WTC11 (cell line): Measurements from ENCODE around the gene MAPKAP1. TPM values are rescaled to one million over a fixed set of nuclear protein-coding genes. Genes with fewer than 3 reads are reported as not detected.

Source experiments
- ATAC-seq: fragments of 200-7000 bp; cut with Tn5 transposase; 2 replicates; pipeline ENCODE4 v1.10.0; 2021; ENCODE audit warnings: mild to moderate bottlenecking, moderate library complexity
- CTCF ChIA-PET: fragments of 300-600 bp; sonication (Branson Sonifier 250); formaldehyde crosslinking; loops from one replicate; lab custom pipeline; 2021; ENCODE audit warnings: antibody characterized with exemption; lab: Charles Lee
- POLR2A ChIA-PET: fragments of 350-600 bp; sonication (Branson Sonifier 250); formaldehyde crosslinking; loops from one replicate; lab custom pipeline; 2021; ENCODE audit warnings: antibody characterized with exemption; lab: Charles Lee
- DNase-seq: peaks from one replicate; pipeline ENCODE4 v3.0.0; 2021; ENCODE audit warnings: low spot score
- H3K27ac Mint-ChIP-seq: 2 replicates; pipeline ENCODE4 v1.8.0; 2021; ENCODE audit warnings: mixed read lengths
- H3K27me3 Mint-ChIP-seq: 2 replicates; pipeline ENCODE4 v1.8.0; 2021; ENCODE audit warnings: low read depth, mild to moderate bottlenecking, moderate library complexity, mixed read lengths
- H3K36me3 Mint-ChIP-seq: 2 replicates; pipeline ENCODE4 v1.8.0; 2021; ENCODE audit warnings: mixed read lengths
- H3K4me1 Mint-ChIP-seq: 2 replicates; pipeline ENCODE4 v1.8.0; 2022; ENCODE audit warnings: mixed read lengths
- H3K4me3 Mint-ChIP-seq: 2 replicates; pipeline ENCODE4 v1.8.0; 2021; ENCODE audit warnings: mild to moderate bottlenecking, moderate library complexity, mixed read lengths
- H3K9me3 Mint-ChIP-seq: 2 replicates; pipeline ENCODE4 v1.8.0; 2021; ENCODE audit warnings: mixed read lengths
- AFF4 ChIP-seq: sonication (generic); formaldehyde crosslinking; IDR thresholded peaks from 2 replicates; pipeline ENCODE4 v1.8.1; 2023; ENCODE audit warnings: mild to moderate bottlenecking, missing genetic modification reagents, borderline replicate concordance
- ATF3 ChIP-seq: sonication (generic); formaldehyde crosslinking; conservative IDR thresholded peaks from 2 replicates; pipeline ENCODE4 v1.8.1; 2022; ENCODE audit warnings: mild to moderate bottlenecking, missing genetic modification reagents
- CREB1 ChIP-seq: sonication (generic); formaldehyde crosslinking; IDR thresholded peaks from 2 replicates; pipeline ENCODE4 v1.8.0; 2023; ENCODE audit warnings: mild to moderate bottlenecking, missing genetic modification reagents
- EMX1 ChIP-seq: fragments of 250-450 bp; sonication (Bioruptor Pico); IDR thresholded peaks from 2 replicates; pipeline ENCODE4 v1.8.0; 2021; ENCODE audit warnings: mild to moderate bottlenecking
- FOXK1 ChIP-seq: sonication (generic); formaldehyde crosslinking; IDR thresholded peaks from 2 replicates; pipeline ENCODE4 v1.8.0; 2022; ENCODE audit warnings: mild to moderate bottlenecking, moderate library complexity, missing genetic modification reagents
- HMGXB4 ChIP-seq: sonication (generic); formaldehyde crosslinking; IDR thresholded peaks from 2 replicates; pipeline ENCODE4 v1.8.1; 2023; ENCODE audit warnings: mild to moderate bottlenecking, moderate library complexity, missing genetic modification reagents
- JUN ChIP-seq: sonication (generic); formaldehyde crosslinking; IDR thresholded peaks from 2 replicates; pipeline ENCODE4 v1.8.0; 2023; ENCODE audit warnings: mild to moderate bottlenecking, missing genetic modification reagents
- KAT7 ChIP-seq: sonication (generic); formaldehyde crosslinking; IDR thresholded peaks from 2 replicates; pipeline ENCODE4 v1.8.1; 2023; ENCODE audit warnings: missing genetic modification reagents, mild to moderate bottlenecking, borderline replicate concordance
- NFYB ChIP-seq: sonication (generic); formaldehyde crosslinking; conservative IDR thresholded peaks from 2 replicates; pipeline ENCODE4 v1.8.0; 2022; ENCODE audit warnings: low read depth, missing genetic modification reagents
- NR2C2 ChIP-seq: sonication (generic); formaldehyde crosslinking; IDR thresholded peaks from 2 replicates; pipeline ENCODE4 v1.8.0; 2022; ENCODE audit warnings: mild to moderate bottlenecking, missing genetic modification reagents
- RELA ChIP-seq: sonication (generic); formaldehyde crosslinking; IDR thresholded peaks from 2 replicates; pipeline ENCODE4 v1.8.1; 2022; ENCODE audit warnings: missing genetic modification reagents, mild to moderate bottlenecking, borderline replicate concordance
- SMAD3 ChIP-seq: sonication (generic); formaldehyde crosslinking; IDR thresholded peaks from 2 replicates; pipeline ENCODE4 v1.8.0; 2022; ENCODE audit warnings: missing genetic modification reagents, mild to moderate bottlenecking, borderline replicate concordance
- SMAD4 ChIP-seq: sonication (generic); formaldehyde crosslinking; IDR thresholded peaks from 2 replicates; pipeline ENCODE4 v1.8.0; 2022; ENCODE audit warnings: mild to moderate bottlenecking, missing genetic modification reagents
- TEAD4 ChIP-seq: sonication (generic); formaldehyde crosslinking; IDR thresholded peaks from 2 replicates; pipeline ENCODE4 v1.8.0; 2022; ENCODE audit warnings: mild to moderate bottlenecking, missing genetic modification reagents
- TP53 ChIP-seq: sonication (generic); formaldehyde crosslinking; IDR thresholded peaks from 2 replicates; pipeline ENCODE4 v1.8.1; 2023; ENCODE audit warnings: mild to moderate bottlenecking, missing genetic modification reagents
- USF2 ChIP-seq: sonication (generic); formaldehyde crosslinking; IDR thresholded peaks from 2 replicates; pipeline ENCODE4 v1.8.1; 2023; ENCODE audit warnings: mild to moderate bottlenecking, missing genetic modification reagents, moderate library complexity
- ZNF317 ChIP-seq: sonication (generic); formaldehyde crosslinking; IDR thresholded peaks from 2 replicates; pipeline ENCODE4 v1.8.1; 2023; ENCODE audit warnings: low read depth, mild to moderate bottlenecking, moderate library complexity, missing genetic modification reagents, borderline replicate concordance
- ZNF512 ChIP-seq: sonication (generic); formaldehyde crosslinking; IDR thresholded peaks from 2 replicates; pipeline ENCODE4 v1.8.1; 2022; ENCODE audit warnings: missing genetic modification reagents, borderline replicate concordance
- ZNF532 ChIP-seq: fragments of 250-450 bp; sonication (Bioruptor Pico); IDR thresholded peaks from 2 replicates; pipeline ENCODE4 v1.9.0; 2021; ENCODE audit warnings: mild to moderate bottlenecking, borderline replicate concordance
- ZSCAN18 ChIP-seq: fragments of 250-450 bp; sonication (Bioruptor Pico); IDR thresholded peaks from 2 replicates; pipeline ENCODE4 v2.1.2; 2022; ENCODE audit warnings: mild to moderate bottlenecking, moderate library complexity
- total RNA-seq: library from RNA; stranded (reverse); gene quantifications from 3 replicates; pipeline ENCODE4 v1.2.3, GENCODE V29; 2021

The MAPKAP1 gene
- total RNA-seq, 1 experiment from 2014 or later: 111 TPM

- DNase-seq (no peak), ATAC-seq (no peak)
- Mint-ChIP-seq H3K9me3 (no peaks in the 10 kb centered on the region), H3K36me3 (no peaks in the 10 kb centered on the region), H3K27ac (no peak overlapping the region), H3K27me3 (no peaks in the 10 kb centered on the region), H3K4me1 (no peaks in the 10 kb centered on the region), H3K4me3 (no peak overlapping the region)
- ChIA-PET POLR2A (no interaction called here), CTCF (interaction anchor here (0.9 to 3.8 kb wide), 2 partner anchors 13 to 21 kb away, joined by 3 to 15 read pairs; no protein-coding TSS in a partner anchor)
- TF ChIP-seq NR2C2 (CRISPR knock-in tag) (no peak), CREB1 (CRISPR knock-in tag) (no peak), TEAD4 (CRISPR knock-in tag) (no peak), RELA (CRISPR knock-in tag) (no peak), FOXK1 (CRISPR knock-in tag) (no peak), KAT7 (CRISPR knock-in tag) (no peak), HMGXB4 (CRISPR knock-in tag) (no peak), EMX1 (CRISPR knock-in tag) (no peak), USF2 (CRISPR knock-in tag) (no peak), TP53 (CRISPR knock-in tag) (no peak), ZSCAN18 (no peak), ATF3 (no peak), ZNF512 (no peak), SMAD3 (CRISPR knock-in tag) (no peak), AFF4 (CRISPR knock-in tag) (no peak), ZNF532 (CRISPR knock-in tag) (no peak), JUN (CRISPR knock-in tag) (no peak), NFYB (CRISPR knock-in tag) (no peak), SMAD4 (CRISPR knock-in tag) (no peak), ZNF317 (CRISPR knock-in tag) (no peak)
Observed at GRCh38 chr9:125421166-125421565, 285.8 kb downstream of the MAPKAP1 start.
